NCI-H446 (cell line): ENCODE data around the gene SEMA5B.
A peak's percentile ranks its signal among the peaks of the same experiment; 100 is the strongest.

Experiments used
- DNase-seq, 2 experiments: peaks; one replicate each; lab custom pipeline; 2025; lab: John Stamatoyannopoulos, UW

SEMA5B gene

DNA sequence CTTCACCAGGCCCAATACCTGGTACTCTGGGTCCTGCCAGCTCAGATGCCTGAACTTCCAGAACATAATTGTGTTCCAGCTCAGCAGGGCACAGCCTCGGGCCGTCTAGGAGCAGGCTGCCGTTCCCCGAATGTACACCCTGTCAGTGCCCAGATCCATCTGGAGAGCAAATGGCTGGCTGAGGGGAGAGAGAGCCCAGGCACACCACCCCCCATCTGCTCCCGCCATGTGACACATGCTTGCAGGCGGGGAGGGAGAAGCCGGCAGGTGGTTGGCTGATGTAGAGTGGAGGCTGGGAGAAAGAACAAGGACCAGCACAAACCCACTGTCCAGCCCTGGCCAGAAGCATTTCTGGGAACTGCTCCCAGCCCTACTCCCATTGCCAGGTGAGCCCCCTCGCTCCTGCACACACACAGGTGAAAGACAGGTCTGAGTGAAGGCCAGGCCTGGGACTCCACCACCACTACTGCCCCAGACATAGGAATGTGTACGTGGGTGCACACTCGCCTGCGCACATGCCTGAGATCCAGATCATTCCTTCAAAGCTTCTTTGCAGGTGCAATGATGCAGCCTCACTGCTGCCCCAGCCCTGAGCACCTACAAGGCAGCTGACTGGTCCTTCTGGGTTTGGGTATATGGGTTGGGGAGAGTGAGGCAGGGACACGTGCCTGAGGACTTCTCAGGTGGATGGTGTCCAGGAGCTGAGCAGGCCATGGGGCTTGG lies 53.5 kb downstream of the SEMA5B start:
- DNase-seq, result peak in 1 of 2 experiments; percentile 83

DNA sequence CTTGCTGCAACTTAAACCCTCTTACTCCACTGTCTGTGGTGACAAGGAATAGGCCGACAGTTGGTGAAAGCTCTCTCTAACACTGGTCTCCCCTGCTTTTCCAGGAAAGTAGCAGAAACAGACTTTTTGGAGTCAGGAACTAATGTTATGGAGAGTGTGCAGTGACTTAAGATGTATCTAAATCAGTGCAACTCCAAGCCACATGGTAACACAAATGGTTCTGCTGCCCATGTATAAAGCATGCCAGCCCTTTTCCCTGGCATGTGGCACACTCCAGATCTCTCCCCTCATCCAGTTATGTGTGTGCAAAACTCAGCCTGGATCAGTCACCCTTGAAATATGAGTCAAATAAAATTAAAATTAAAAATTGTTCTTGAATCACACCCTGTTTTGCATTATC lies 55.4 kb downstream of the SEMA5B start:
- DNase-seq, result no peak

DNA sequence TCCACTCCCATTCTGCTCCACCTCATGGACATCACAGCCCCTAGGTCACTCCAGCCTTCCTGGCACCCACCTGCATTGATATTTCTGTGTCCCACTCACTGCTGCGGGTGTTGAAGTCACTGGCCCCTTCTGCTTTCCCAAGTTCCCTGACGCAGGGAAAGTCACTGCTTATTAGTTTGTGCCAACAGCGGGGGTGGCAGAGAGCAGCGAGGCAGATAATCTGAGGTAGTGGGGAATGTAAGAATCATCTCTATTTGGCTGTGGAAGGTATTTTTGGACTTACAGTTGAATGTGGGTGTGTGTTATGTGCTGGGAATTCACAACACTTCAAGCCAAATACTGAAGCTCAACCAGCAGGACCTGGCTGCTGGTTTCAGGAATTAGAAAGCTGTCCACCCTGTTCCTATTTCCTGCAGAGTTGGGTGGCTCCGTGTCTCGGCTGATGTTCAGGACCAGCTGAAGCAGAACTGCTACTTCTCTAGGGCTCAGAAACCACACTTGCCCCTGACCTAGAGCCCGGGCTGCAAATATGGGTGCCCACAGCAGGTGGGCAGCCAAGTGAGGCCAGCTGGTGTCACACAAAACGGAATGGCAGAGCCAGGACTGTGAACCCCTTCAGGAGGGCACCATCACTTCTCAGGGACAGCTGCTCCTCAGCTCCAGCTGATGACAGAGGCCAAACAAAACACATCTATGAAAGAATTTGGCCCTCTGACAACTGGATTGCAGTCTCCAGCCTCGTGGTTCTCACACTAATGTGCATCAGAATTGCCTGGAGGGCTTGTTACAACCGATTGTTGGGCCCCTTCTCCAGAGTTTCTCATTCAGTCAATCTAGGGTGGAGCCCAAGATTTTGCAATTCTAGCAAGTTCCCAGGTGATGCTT lies 57.7 kb downstream of the SEMA5B start:
- DNase-seq, result peak; percentile 22 to 56

GRCh38 chr3:122967765-122968164 lies 59.8 kb downstream of the SEMA5B start:
- DNase-seq, result no peak

DNA sequence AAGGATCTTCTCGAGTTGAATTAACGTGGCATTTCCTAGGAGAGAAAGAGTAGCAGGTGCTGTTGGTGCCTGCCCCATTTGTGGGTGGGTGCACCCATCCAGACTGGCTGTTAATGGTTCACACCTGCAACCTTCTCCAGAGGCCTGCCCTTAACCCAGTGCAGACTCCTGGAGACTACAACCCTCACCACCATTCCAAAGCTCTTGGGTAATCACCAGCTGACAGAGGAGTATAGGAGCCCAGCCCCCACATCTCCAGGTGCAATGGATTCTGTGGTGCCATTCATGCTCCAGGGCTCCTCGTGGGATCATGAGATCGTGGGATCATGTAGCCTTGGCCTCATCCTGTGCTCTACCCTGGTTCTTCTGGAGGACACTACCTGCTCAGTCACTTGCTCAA lies 60.2 kb downstream of the SEMA5B start:
- no peak for DNase-seq

DNA sequence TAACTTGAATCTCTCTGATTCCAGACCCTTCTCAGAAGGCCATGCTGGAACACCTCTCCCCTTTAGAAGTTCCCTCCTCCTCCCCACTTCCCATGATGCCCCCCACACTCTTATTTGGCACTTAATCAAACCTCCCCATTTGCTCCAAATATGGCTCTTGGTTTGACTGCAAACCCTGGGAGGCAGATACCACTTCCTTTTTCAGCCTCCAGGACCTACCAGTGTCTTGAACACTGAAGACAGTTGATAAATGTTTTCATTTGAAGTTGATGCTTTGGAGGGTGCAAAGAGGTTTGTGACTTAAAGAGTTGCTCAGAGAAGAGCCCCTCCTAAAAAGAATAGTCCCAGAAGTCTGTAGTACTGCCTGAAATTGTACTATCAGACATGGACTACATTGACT lies 61.5 kb downstream of the SEMA5B start:
- no peak for DNase-seq

DNA sequence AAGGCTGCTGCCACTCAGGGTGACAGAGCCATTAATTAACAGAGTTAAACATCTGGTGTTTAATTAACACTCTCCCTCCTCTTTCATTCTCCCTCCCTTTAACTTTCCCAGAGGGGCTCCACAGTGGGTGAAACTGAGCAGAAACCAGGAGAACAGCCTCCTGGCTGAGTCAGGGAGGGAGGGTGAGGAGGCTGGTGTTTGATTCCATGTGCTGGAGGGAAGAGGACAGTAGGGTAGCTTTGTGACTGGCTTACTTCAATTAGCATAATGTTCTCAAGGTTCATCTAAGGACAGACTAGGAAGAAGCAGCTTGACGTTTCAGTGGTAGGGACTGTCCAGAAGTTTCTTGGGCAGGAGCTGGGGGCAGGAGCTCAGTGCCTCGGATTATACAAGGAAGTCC lies 62.8 kb downstream of the SEMA5B start:
- no peak for DNase-seq

GRCh38 chr3:122962149-122962548 lies 65.4 kb downstream of the SEMA5B start:
- peak; percentile 73 to 93 for DNase-seq

- DNase-seq, result no peak
These were observed 66.4 kb downstream of the SEMA5B start for GRCh38 chr3:122961146-122961545.

GRCh38 chr3:122960652-122961051 lies 66.9 kb downstream of the SEMA5B start:
- no peak for DNase-seq

DNA sequence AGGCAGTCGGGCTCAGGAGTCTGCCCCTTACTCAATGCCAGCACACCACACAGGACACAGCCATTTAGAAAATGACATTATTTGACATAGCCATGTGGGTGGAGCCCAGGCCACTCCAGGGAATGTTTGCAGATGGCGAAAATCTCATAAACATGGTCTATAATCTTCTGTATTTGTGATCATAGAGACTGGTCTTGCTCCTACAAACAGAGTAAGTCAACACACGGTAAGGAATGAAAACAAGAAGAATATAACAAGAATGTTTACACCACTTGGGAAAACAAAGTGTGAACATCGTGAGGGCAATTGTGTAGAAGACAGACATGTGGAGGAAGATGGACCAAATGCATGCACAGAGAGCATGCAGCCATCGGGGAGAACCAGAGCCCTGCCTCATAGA lies 68.2 kb downstream of the SEMA5B start:
- no peak for DNase-seq

- DNase-seq, result peak; percentile 58 to 87
These were observed 69.6 kb downstream of the SEMA5B start for GRCh38 chr3:122957707-122958689.

DNA sequence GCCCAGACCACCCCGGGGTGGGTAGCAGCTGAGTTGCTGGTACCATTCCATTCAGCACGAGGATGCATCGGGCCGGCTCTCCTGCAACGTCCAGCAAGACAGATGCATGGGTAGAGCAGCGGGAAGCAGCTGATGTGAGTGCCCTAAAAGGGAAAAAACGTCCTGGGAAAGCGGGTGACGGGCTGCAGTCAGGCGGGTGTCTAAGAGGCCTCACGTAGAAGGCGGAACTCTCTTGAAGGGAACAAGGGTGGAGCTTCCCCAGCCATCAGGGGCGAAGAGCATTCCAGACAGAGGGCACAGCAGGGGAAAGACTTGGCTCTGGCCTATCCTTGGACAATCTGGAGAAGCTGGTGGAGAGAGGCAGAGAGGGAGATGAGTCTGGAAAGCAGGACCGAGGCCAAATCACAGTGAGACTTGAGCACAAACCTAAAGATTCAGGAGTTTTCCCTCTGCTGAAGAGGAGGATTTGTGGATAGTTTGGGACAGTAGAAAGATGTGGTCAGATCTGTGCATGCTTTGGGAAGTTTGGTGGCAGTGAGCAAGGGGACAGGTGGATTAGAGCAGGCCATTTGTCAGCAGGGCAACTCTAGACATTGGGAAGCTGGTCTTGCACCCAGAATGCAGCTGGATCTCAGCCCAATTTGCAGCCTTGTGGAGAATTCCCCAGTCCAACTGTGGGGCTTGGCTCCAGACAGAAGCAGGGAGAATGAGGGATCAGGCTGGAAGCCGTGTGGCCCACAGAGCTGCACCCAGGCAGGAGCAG lies 70.7 kb downstream of the SEMA5B start:
- peak; percentile 31 to 73 for DNase-seq

DNA sequence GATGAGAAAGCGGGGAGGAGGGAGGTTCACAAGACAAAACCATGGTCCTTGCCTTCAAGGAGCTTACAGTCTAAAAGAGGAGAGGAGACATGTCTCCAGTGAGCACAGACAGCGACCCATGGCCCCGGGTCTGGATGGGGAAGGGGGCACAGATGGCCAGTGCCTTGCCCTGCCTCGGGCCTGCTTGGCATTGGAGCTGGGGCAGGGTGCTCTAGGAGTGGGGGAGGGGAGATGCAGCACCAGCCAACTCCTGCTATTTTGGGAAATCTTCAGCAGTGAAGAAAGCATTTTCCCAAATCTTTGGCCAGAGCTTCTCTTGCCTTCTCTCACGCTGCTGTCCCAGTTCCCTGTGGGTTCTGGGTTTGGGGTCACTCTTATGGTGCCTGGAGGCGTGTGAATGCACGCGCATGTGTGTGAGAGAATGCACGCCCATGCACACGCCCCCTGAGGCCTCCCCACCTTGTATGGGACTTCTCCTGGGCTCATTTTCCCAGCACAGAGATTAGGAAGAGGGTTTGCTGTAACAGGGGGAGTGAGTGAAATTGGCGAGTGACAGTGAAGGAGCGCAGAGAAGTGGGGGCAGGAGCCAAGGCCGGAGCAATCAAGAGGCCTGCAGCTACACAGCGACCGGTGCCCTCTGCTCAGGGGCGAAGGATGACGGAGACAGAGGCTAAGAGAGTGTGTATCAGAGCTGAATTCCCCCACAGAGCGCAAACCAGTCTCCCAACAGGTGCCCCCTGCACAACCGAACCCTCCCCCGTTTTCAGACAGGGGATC lies 71.5 kb downstream of the SEMA5B start:
- DNase-seq, result no peak

- no peak for DNase-seq
These were observed 75.0 kb downstream of the SEMA5B start for GRCh38 chr3:122952520-122952919.

- DNase-seq, result no peak
These were observed 79.2 kb downstream of the SEMA5B start for GRCh38 chr3:122948408-122948807.

DNA sequence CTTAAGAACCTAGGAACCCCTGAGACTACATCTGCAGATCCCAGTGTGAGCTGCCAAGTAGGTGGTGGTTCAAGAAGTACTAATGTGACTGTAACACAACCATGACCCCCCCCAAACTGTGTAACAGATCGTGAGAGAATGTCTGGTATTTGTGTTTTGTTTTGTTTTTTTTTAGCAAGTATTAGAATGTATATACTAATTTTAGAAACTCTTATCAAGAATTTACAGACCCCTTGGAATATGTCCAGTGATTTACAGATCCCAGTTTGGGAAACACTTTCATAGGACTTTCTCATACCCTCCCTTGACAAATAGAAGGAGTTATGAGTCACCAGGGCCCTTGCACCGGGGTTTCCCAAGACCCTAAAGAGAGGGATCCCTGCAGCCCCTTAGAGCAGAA lies 79.8 kb downstream of the SEMA5B start:
- DNase-seq, result no peak

- DNase-seq, result no peak
These were observed 80.4 kb downstream of the SEMA5B start for GRCh38 chr3:122947196-122947595.

DNA sequence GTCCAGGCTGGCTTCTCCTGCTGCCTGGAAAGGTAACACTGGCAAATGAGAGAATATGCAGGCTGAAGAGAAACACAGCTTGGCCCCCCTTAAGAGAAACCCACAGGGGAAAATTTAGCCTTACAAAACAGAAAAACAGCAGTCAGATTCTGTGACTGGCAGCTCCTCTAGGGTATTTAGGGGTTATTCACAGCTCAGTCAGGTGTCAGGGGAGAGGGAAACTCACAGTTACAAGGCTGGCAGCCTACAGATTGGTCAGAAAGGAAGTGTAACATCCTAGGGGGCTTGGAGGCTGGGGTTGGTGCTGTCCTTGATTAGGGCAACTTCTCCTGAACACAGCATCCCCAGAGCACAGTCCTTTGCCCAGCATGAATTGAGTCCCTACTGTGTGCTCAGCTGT lies 81.4 kb downstream of the SEMA5B start:
- DNase-seq, result no peak

- no peak for DNase-seq
These were observed 82.3 kb downstream of the SEMA5B start for GRCh38 chr3:122945230-122945629.
